DMS79 (cell line): ENCODE data around the gene MTCL1.

Source experiments
- DNase-seq: peaks from one replicate; lab custom pipeline; 2025; lab: John Stamatoyannopoulos, UW

Gene MTCL1

DNA sequence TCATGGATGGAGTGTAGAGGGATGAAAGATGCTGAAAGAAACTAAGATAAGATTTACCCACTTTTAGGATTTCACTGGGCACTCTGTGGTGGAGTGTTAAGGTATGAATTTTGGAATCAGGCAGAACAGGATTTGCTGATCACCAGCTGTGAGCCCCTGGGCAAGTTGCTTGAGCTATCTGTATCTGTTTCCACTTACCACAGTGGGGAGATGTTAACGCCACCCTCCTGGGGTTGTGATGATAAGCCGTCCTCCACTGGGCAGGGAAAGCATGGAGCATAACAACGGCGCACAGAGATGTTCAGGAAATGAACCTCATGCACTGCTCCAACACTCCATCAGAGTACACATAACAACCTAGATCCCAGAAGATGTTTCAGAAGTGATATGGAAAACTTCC lies 160.6 kb downstream of the MTCL1 start:
- DNase-seq = no peak

- no peak for DNase-seq
Observed at GRCh38 chr18:8866679-8867078, 161.3 kb downstream of the MTCL1 start.

- no peak for DNase-seq
Observed at GRCh38 chr18:8868276-8868675, 162.9 kb downstream of the MTCL1 start.

DNA sequence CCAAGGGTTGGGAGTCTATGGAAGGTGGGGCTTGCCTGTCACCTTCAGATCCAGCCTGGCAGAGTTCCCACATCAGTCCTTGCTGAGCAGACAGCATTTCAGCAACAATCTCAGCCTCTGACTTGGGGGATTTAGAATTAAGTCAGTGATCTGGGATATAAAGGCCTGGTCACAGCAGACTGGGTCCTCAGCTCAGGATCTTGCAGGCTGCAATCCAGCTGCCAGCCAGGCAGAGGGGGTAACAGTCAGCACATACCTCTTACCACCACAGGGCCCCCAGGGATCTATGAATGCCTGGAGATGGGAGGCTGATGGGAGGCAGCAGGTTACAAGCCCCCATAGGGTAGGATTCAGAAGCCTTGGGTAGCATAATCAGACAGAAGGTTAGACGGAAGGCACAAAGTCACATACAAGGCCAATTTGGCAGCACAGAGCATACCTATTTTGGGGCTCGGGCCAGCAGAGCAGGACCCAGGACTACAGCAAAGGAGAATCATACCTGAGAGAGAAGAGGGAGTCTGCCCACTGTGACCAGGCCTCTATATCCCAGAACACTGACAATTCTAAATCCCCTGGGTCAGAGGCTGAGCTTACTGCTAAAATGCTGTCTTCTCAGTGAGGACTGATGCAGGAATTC lies 163.5 kb downstream of the MTCL1 start:
- no peak for DNase-seq

DNA sequence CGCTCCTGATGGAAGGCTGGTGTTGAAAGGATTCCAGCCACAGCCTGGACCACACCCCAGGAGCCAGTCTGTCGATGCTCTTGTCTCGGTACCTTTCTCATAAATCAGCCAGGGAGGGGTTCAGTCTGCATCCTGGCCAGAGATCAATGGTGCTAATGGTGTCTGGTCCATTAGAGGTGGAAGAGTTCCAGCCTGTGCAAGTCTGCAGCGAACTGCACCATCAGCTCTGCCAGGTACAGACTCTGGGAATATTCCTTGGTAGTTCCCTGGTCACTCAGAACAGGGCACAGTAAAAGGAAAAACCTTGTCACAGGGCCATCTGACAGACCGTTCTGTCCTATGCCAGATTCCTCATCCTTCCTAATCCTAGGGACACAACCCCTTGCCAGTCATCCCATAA lies 164.3 kb downstream of the MTCL1 start:
- DNase-seq = no peak

GRCh38 chr18:8870528-8870927 lies 165.2 kb downstream of the MTCL1 start:
- DNase-seq = no peak

DNA sequence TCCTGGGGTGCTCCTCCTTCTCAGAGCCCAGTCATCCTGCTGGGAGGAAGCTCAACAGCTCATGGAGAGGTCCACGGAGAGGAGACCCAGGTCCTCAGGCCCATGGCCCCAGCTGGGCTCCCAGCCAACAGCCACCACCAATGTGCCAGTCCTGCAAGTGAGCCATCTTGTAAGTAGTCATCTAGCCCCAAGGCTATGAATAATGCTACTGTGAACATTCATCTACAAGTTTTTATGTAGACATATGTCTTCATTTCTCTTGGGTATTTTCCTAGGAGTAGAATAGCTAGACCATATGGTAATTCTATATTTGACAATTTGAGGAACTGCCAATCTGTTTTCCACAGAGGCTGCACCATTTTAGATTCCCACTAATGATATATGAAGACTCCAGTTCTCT lies 166.1 kb downstream of the MTCL1 start:
- no peak for DNase-seq

DNA sequence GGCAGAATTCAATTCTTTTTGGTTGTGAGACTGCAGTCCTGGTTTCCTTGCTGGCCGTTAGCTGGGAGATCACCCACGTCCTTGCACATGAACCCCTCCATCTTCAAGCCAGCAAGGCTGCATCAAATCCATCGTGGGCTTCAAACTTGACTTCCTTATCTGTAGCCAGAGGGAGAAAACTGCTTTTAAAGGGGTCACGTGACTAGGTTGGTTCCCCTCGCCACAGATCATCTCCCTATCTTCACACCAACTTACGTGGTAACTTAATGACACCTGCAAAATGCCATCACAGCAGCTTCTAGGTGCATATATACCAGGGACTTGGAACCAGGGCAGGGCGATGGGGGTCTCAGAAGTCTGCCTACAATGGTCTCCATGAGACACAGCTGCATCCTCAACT lies 169.5 kb downstream of the MTCL1 start:
- no peak for DNase-seq

GRCh38 chr18:8876887-8877286 lies 171.5 kb downstream of the MTCL1 start:
- DNase-seq = no peak

DNA sequence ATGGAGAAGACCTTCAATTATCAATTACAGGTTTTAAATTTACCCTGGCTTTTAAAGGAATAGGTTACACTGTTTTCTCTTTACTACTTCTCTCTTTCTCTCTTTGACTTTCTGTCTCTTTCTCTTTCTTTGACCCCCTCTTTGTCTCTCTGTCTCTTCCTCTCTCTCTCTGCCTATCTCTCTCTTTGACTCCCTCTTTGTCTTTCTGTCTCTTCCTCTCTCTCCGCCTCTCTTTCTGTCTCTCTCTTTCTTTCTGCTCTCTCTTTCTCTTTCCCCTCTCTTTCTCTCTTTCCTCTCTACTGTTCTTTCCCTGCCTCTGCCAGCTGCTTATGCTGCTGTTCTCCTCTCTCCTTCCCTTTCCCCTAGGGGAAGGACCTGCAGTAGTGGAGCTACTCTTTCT lies 175.7 kb downstream of the MTCL1 start:
- no peak for DNase-seq
